Neural cell (in vitro differentiated cells): ENCODE results near the gene PLEKHA4. TPM values are rescaled to one million over a fixed set of nuclear protein-coding genes. Genes with fewer than 3 reads are reported as not detected.

ENCODE experiments used
- H2AFZ ChIP-seq: fragments of 200-600, 300-800 bp; sonication (generic), shearing (Covaris generic); 2 replicates; pipeline ENCODE4 v1.6.0; 2014; ENCODE audit warnings: low read depth, mild to moderate bottlenecking, antibody characterized with exemption, low read length, moderate library complexity
- H3F3A ChIP-seq: fragments of 200-600 bp; shearing (Covaris generic); 2 replicates; pipeline ENCODE4 v1.6.1; 2016; ENCODE audit warnings: mild to moderate bottlenecking, moderate library complexity, mixed read lengths, antibody characterized with exemption, low read length; ENCODE audit not compliant: insufficient read depth, poor library complexity, severe bottlenecking
- H3K27ac ChIP-seq: fragments of 200-600, 300-800 bp; sonication (generic), shearing (Covaris generic); 2 replicates; pipeline ENCODE4 v1.5.1; 2014; ENCODE audit warnings: mild to moderate bottlenecking, low read length, moderate library complexity
- H3K27me3 ChIP-seq: fragments of 300-800, 200-600 bp; sonication (generic), shearing (Covaris generic); 2 replicates; pipeline ENCODE4 v1.6.0; 2014; ENCODE audit warnings: mild to moderate bottlenecking, low read depth, low read length, moderate library complexity; ENCODE audit not compliant: insufficient read depth
- H3K36me3 ChIP-seq: fragments of 300-800, 200-600 bp; sonication (generic), shearing (Covaris generic); 2 replicates; pipeline ENCODE4 v1.5.1; 2014; ENCODE audit warnings: mild to moderate bottlenecking, antibody characterized with exemption, low read length, moderate library complexity; ENCODE audit not compliant: insufficient read depth
- H3K4me2 ChIP-seq: fragments of 300-800, 200-600 bp; sonication (generic), shearing (Covaris generic); 2 replicates; pipeline ENCODE4 v1.6.0; 2014; ENCODE audit warnings: mild to moderate bottlenecking, low read length
- H3K4me3 ChIP-seq: fragments of 300-800, 200-600 bp; sonication (generic), shearing (Covaris generic); 2 replicates; pipeline ENCODE4 v1.5.1; 2014; ENCODE audit warnings: mild to moderate bottlenecking, low read length, moderate library complexity
- H3K79me2 ChIP-seq: fragments of 200-600 bp; shearing (Covaris generic); replicated peaks from 2 replicates; pipeline ENCODE4 v1.6.0; 2014; ENCODE audit warnings: mild to moderate bottlenecking, low read length, moderate library complexity; ENCODE audit not compliant: insufficient read depth
- H3K9ac ChIP-seq: fragments of 300-800, 200-600 bp; sonication (generic), shearing (Covaris generic); 2 replicates; pipeline ENCODE4 v1.6.1; 2016; ENCODE audit warnings: mild to moderate bottlenecking, low read length, mixed read lengths
- H3K9me2 ChIP-seq: fragments of 200-600 bp; shearing (Covaris generic); 2 replicates; pipeline ENCODE4 v1.6.1; 2016; ENCODE audit warnings: mild to moderate bottlenecking, low read length, mixed read lengths; ENCODE audit not compliant: insufficient read depth
- H3K9me3 ChIP-seq: fragments of 200-600, 300-800 bp; sonication (generic), shearing (Covaris generic); 2 replicates; pipeline ENCODE4 v1.6.1; 2016; ENCODE audit warnings: mild to moderate bottlenecking, mixed run types, low read length, moderate library complexity, mixed read lengths
- H4K20me1 ChIP-seq: fragments of 200-600 bp; shearing (Covaris generic); 2 replicates; pipeline ENCODE4 v1.6.1; 2016; ENCODE audit warnings: mild to moderate bottlenecking, mixed run types; ENCODE audit not compliant: insufficient read depth
- CTCF ChIP-seq: fragments of 450-650 bp; IDR thresholded peaks from 2 replicates; pipeline ENCODE4 v1.5.1; 2014; ENCODE audit warnings: antibody characterized with exemption, mild to moderate bottlenecking, moderate library complexity; ENCODE audit not compliant: poor library complexity, severe bottlenecking
- EP300 ChIP-seq: fragments of 450-650 bp; conservative IDR thresholded peaks from 2 replicates; pipeline ENCODE4 v1.6.1; 2014; ENCODE audit warnings: antibody characterized with exemption, mild to moderate bottlenecking, moderate library complexity; ENCODE audit not compliant: poor library complexity, severe bottlenecking
- EZH2 ChIP-seq: fragments of 200-600, 300-800 bp; shearing (Covaris generic), sonication (generic); IDR thresholded peaks from 2 replicates; pipeline ENCODE4 v1.6.1; 2014; ENCODE audit warnings: antibody characterized with exemption, low read length, borderline replicate concordance, mild to moderate bottlenecking; ENCODE audit not compliant: insufficient read depth, poor library complexity, severe bottlenecking
- MXI1 ChIP-seq: fragments of 450-650 bp; conservative IDR thresholded peaks from 2 replicates; pipeline ENCODE4 v1.6.1; 2014; ENCODE audit warnings: antibody characterized with exemption, mild to moderate bottlenecking; ENCODE audit not compliant: poor library complexity, severe bottlenecking
- POLR2AphosphoS5 ChIP-seq: IDR thresholded peaks from 2 replicates; pipeline ENCODE4 v1.6.1; 2012
- RAD21 ChIP-seq: fragments of 450-650 bp; conservative IDR thresholded peaks from 2 replicates; pipeline ENCODE4 v1.6.1; 2014; ENCODE audit warnings: antibody characterized with exemption, mild to moderate bottlenecking, moderate library complexity
- REST ChIP-seq: IDR thresholded peaks from 2 replicates; pipeline ENCODE4 v1.6.1; 2012; ENCODE audit warnings: borderline replicate concordance
- SMC3 ChIP-seq: fragments of 450-650 bp; conservative IDR thresholded peaks from 2 replicates; pipeline ENCODE4 v1.6.1; 2014; ENCODE audit warnings: antibody characterized with exemption, mild to moderate bottlenecking, moderate library complexity; ENCODE audit not compliant: poor library complexity
- TAF1 ChIP-seq: IDR thresholded peaks from 2 replicates; pipeline ENCODE4 v1.6.1; 2012; ENCODE audit warnings: low read depth
- polyA plus RNA-seq: library from polyadenylated mRNA; depleted of rRNA; stranded (reverse); fragments of >200 nt; gene quantifications from 2 replicates; pipeline ENCODE4 v1.2.3, GENCODE V29; 2014

Gene PLEKHA4
- polyA plus RNA-seq, 1 donor from 2014 or later, result not detected

- Histone ChIP-seq H3K27ac (no peak overlapping the region), H3K79me2 (peaks cover 19% of the 10 kb centered on the region), H3F3A (no peaks in the 10 kb centered on the region), H3K4me3 (no peak overlapping the region), H3K4me2 (no peak overlapping the region), H3K27me3 (no peaks in the 10 kb centered on the region), H3K9ac (no peak overlapping the region), H2AFZ (no peak overlapping the region), H4K20me1 (no peaks in the 10 kb centered on the region), H3K36me3 (peaks cover 3% of the 10 kb centered on the region), H3K9me3 (no peaks in the 10 kb centered on the region), H3K9me2 (no peaks in the 10 kb centered on the region)
- TF ChIP-seq EP300, result no peak
- no peak for TF ChIP-seq RAD21
- TF ChIP-seq MXI1, result no peak
- no peak for TF ChIP-seq EZH2
- no peak for TF ChIP-seq SMC3
- TF ChIP-seq POLR2AphosphoS5, result no peak
- no peak for TF ChIP-seq CTCF
Observed at GRCh38 chr19:48879025-48879637, 10.7 kb upstream of the PLEKHA4 start.

GRCh38 chr19:48878196-48879024 lies 10.0 kb upstream of the PLEKHA4 start:
- H3F3A ChIP-seq, result no peaks in the 10 kb centered on the region
- no peak overlapping the region for H3K27ac ChIP-seq
- no peak overlapping the region for H3K9ac ChIP-seq
- no peaks in the 10 kb centered on the region for H4K20me1 ChIP-seq
- H3K9me2 ChIP-seq, result no peaks in the 10 kb centered on the region
- H3K79me2 ChIP-seq, result peaks cover 26% of the 10 kb centered on the region
- peaks cover 6% of the 10 kb centered on the region for H3K36me3 ChIP-seq
- H3K4me2 ChIP-seq, result no peak overlapping the region
- no peaks in the 10 kb centered on the region for H3K27me3 ChIP-seq
- H3K4me3 ChIP-seq, result no peak overlapping the region
- H3K9me3 ChIP-seq, result no peaks in the 10 kb centered on the region
- TF ChIP-seq REST, result no peak
- TF ChIP-seq CTCF, result no peak
- TF ChIP-seq MXI1, result no peak
- TF ChIP-seq TAF1, result no peak
- TF ChIP-seq POLR2AphosphoS5, result no peak
- TF ChIP-seq EP300, result no peak
- no peak for TF ChIP-seq RAD21
- TF ChIP-seq SMC3, result no peak
- TF ChIP-seq EZH2, result no peak
- no peak overlapping the region for H2AFZ ChIP-seq
